ENCODE data around the gene RUNDC1. TPM values are rescaled to one million over a fixed set of nuclear protein-coding genes. Genes with fewer than 3 reads are reported as not detected.

The RUNDC1 gene
- total and polyA plus RNA-seq, 7 donors: 8.7 to 17.8 (median 10.6) TPM

DNA sequence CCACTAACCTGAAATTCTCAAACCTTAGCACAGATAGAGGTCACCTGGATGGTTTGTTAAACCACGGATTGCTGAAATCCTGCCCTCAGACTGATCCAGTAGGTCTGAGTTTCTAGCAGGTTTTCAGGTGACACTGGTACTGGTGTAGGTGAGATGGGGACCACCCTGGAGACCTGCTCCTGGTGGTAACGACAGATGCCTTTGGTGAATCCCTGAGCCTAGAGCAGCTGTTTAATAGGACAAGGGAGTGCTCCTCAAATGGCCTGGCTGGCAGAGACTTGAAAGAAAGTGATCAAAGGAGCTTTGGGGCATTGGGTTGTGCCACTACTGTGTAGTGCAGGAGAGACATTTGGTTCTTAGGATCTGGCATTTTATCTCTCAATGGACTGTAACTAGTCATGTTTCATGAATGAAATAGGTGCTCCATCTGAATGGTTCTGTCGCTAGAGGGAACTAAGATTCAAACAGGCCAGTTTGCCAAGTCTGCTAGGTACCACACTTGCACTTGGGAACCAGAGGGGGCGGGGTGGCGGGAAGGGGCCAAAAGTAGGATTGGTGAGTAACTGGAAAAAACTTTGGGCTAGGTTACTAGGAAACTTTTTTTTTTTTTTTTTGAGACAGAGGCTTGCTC is 23.3 kb downstream of the RUNDC1 start:
- peak; percentile 48 to 70 (median 60) for ATAC-seq
- H3K4me1 ChIP-seq: peaks cover 29% of the 10 kb centered on the region
- H3K27me3 ChIP-seq (ENCODE audit: insufficient read depth in 3 of 3, low read length in 2 of 3): no peaks in the 10 kb centered on the region
- 66 to 81% (median 71%) methylated on average over 5 of the region's 5 CpGs for WGBS, 3 donors
- DNase-seq: peak; percentile 53 to 70
- H3K4me3 ChIP-seq: no peak overlapping the region
- H3K27ac ChIP-seq: peak overlapping the region; percentile 5
- peaks cover 6 to 55% of the 10 kb centered on the region in 2 donors for H3K36me3 ChIP-seq (ENCODE audit: insufficient read depth in 1 of 2, low read depth in 1 of 2)
- intact Hi-C loops (cut with DNase I): no loop called here
- no peak for TF ChIP-seq CTCF (IDR thresholded peaks at IDR 0.05)
- H3K9me3 ChIP-seq: no peaks in the 10 kb centered on the region

- Histone ChIP-seq H3K4me1 (peaks cover 13% of the 10 kb centered on the region), H3K36me3 (ENCODE audit: insufficient read depth in 1 of 2, low read depth in 1 of 2) (peaks cover 3 to 28% of the 10 kb centered on the region in 2 donors), H3K27me3 (ENCODE audit: insufficient read depth in 3 of 3, low read length in 2 of 3) (no peaks in the 10 kb centered on the region), H3K4me3 (peak within 1 kb of the TSS; percentile 66), H3K27ac (peak within 1 kb of the TSS; percentile 70), H3K9me3 (no peaks in the 10 kb centered on the region)
- DNase-seq (peak; percentile 83 to 87), ATAC-seq (peak; percentile 47 to 71 (median 64))
- 37 to 38% (median 37%) methylated on average over 18 of the region's 18 CpGs for WGBS, 3 donors
- intact Hi-C loops (cut with DNase I): no loop called here
- peak; percentile 25 for TF ChIP-seq CTCF (IDR thresholded peaks at IDR 0.05)
Observed at GRCh38 chr17:43006639-43007551, 26.5 kb downstream of the RUNDC1 start, which contains the start of gene IFI35. Gene IFI35, plus strand, starts transcription at chr17:43006784. Its CDS starts 164 bp downstream, at chr17:43006948.

GRCh38 chr17:43010667-43011308 is 30.4 kb downstream of the RUNDC1 start:
- WGBS, 3 donors: 85 to 91% (median 88%) methylated on average over 5 of the region's 5 CpGs
- Histone ChIP-seq H3K36me3 (ENCODE audit: insufficient read depth in 1 of 2, low read depth in 1 of 2) (peaks cover 0 to 23% of the 10 kb centered on the region in 2 donors), H3K9me3 (no peaks in the 10 kb centered on the region), H3K27me3 (ENCODE audit: insufficient read depth in 3 of 3, low read length in 2 of 3) (no peaks in the 10 kb centered on the region), H3K4me3 (no peak overlapping the region), H3K27ac (peak overlapping the region; percentile 16), H3K4me1 (peaks cover 7% of the 10 kb centered on the region)
- intact Hi-C loops (cut with DNase I): no loop called here
- no peak for TF ChIP-seq CTCF (IDR thresholded peaks at IDR 0.05)
- no peak for DNase-seq
- ATAC-seq: no peak

DNA sequence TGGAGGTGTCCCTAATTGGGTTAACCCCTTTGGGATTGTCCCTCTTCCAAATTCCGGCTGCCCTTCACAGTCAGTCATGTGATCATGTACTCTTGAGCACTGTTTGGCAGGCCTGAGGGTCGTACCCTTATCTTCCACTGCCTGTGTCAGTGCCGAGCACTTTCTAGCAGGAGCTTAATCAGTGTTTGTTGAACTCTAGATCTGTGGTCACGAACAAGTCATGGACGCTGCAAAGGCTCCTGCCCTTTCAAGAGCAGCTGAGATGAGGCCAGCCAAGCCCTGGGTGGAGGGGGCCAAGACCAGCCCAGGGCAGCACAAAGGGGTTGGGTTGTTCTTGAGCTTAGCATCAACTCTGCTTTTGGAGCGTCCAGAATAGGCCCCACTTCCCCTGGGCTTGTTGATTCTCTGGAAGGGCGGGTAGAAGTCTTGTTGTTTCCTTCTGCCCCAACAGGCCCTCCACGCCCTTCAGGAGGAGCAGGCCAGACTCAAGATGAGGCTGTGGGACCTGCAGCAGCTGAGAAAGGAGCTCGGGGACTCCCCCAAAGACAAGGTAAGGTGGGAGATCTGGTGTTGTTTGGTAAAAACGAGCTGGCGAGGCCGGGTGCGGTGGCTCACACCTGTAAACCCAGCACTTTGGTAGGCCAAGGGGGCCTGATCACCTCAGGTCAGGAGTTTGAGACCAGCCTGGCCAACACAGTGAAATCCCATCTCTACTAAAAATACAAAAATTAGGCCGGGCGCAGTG is 31.5 kb downstream of the RUNDC1 start:
- 73 to 82% (median 76%) methylated on average over 15 of the region's 15 CpGs for WGBS, 3 donors
- no peak for ATAC-seq
- Histone ChIP-seq H3K27me3 (ENCODE audit: insufficient read depth in 3 of 3, low read length in 2 of 3) (no peaks in the 10 kb centered on the region), H3K36me3 (ENCODE audit: insufficient read depth in 1 of 2, low read depth in 1 of 2) (peaks cover 0 to 33% of the 10 kb centered on the region in 2 donors), H3K27ac (peak overlapping the region; percentile 16), H3K4me1 (peaks cover 7% of the 10 kb centered on the region), H3K9me3 (no peaks in the 10 kb centered on the region), H3K4me3 (no peak overlapping the region)
- intact Hi-C loops (cut with DNase I): no loop called here
- no peak for DNase-seq
- TF ChIP-seq CTCF (IDR thresholded peaks at IDR 0.05): no peak

Measured in psoas muscle (tissue), 8 donors.